Brain microvascular endothelial cell (primary cell): Measurements from ENCODE around the gene HOXA13.

Experiments
- DNase-seq: peaks from one replicate; pipeline ENCODE4 v3.0.0-alpha.2; 2020
- H3K27ac ChIP-seq: fragments of 250-450 bp; sonication (Bioruptor Pico); 2 replicates; pipeline ENCODE4 v1.5.1; 2020; ENCODE audit warnings: mild to moderate bottlenecking, moderate library complexity
- H3K27me3 ChIP-seq: fragments of 250-450 bp; sonication (Bioruptor Pico); replicated peaks from 2 replicates; pipeline ENCODE4 v1.5.1; 2020; ENCODE audit warnings: mild to moderate bottlenecking
- H3K36me3 ChIP-seq: fragments of 250-450 bp; sonication (Bioruptor Pico); replicated peaks from 2 replicates; pipeline ENCODE4 v1.5.1; 2020; ENCODE audit warnings: mild to moderate bottlenecking
- H3K4me3 ChIP-seq: 2 replicates; pipeline ENCODE4 v1.5.1; 2011; ENCODE audit warnings: low read depth, mild to moderate bottlenecking, control low read depth, low read length, moderate library complexity
- CTCF ChIP-seq: IDR thresholded peaks from 2 replicates; pipeline ENCODE4 v1.5.1; 2011; ENCODE audit warnings: low read depth, mild to moderate bottlenecking, moderate library complexity, low read length, control low read depth, inconsistent platforms; ENCODE audit errors: missing control alignments
- in situ Hi-C: cut with HindIII; loops from 2 replicates; pipeline ENCODE4 v1.10.0; 2017; ENCODE audit warnings: low sequenced_read_pairs, low pct_ligation_motif_present

HOXA13 gene

GRCh38 chr7:27177795-27178320, 22.0 kb downstream of the HOXA13 start:
- Histone ChIP-seq H3K36me3 (no peaks in the 10 kb centered on the region), H3K27me3 (peaks cover 93% of the 10 kb centered on the region), H3K4me3 (no peak overlapping the region), H3K27ac (no peak overlapping the region)
- in situ Hi-C loops: no loop called here
- no peak for DNase-seq
- TF ChIP-seq CTCF: no peak

GRCh38 chr7:27176962-27177794, 22.7 kb downstream of the HOXA13 start:
- no peak overlapping the region for H3K4me3 ChIP-seq
- peaks cover 93% of the 10 kb centered on the region for H3K27me3 ChIP-seq
- H3K27ac ChIP-seq: no peak overlapping the region
- in situ Hi-C loops: no loop called here
- DNase-seq: no peak
- H3K36me3 ChIP-seq: no peaks in the 10 kb centered on the region
- TF ChIP-seq CTCF: no peak

GRCh38 chr7:27176524-27176845, 23.4 kb downstream of the HOXA13 start:
- Histone ChIP-seq H3K27me3 (peaks cover 95% of the 10 kb centered on the region), H3K36me3 (no peaks in the 10 kb centered on the region), H3K4me3 (no peak overlapping the region), H3K27ac (no peak overlapping the region)
- TF ChIP-seq CTCF: no peak
- in situ Hi-C loops: no loop called here
- DNase-seq: no peak

- no peaks in the 10 kb centered on the region for H3K36me3 ChIP-seq
- TF ChIP-seq CTCF: no peak
- DNase-seq: no peak
- in situ Hi-C loops: no loop called here
- peaks cover 96% of the 10 kb centered on the region for H3K27me3 ChIP-seq
- H3K4me3 ChIP-seq: no peak overlapping the region
- no peak overlapping the region for H3K27ac ChIP-seq
Observed at GRCh38 chr7:27175626-27176523, 24.0 kb downstream of the HOXA13 start.

- H3K4me3 ChIP-seq: no peak overlapping the region
- no peak for TF ChIP-seq CTCF
- H3K36me3 ChIP-seq: no peaks in the 10 kb centered on the region
- no peak overlapping the region for H3K27ac ChIP-seq
- H3K27me3 ChIP-seq: peaks cover 96% of the 10 kb centered on the region
- no peak for DNase-seq
- in situ Hi-C loops: no loop called here
Observed at GRCh38 chr7:27174874-27175625, 24.8 kb downstream of the HOXA13 start.
